Activated T-cell treated with anti-CD3 and anti-CD28 coated beads, Interleukin-2, amount 50 U/mL, for 4 hours (primary cell): ENCODE results near the gene AHR. TPM values are rescaled to one million over a fixed set of nuclear protein-coding genes. Genes with fewer than 3 reads are reported as not detected.

Source experiments
- ATAC-seq, 2 donors: fragments of 200-7000 bp; cut with Tn5 transposase; one replicate each; pipeline ENCODE4 v1.10.0; 2021
- DNase-seq: peaks from one replicate; pipeline ENCODE4 v3.0.0-alpha.2; 2020
- H3K27me3 Mint-ChIP-seq: one replicate; pipeline ENCODE4 v1.8.0; 2021; ENCODE audit warnings: low read depth, mixed read lengths
- H3K36me3 Mint-ChIP-seq: one replicate; pipeline ENCODE4 v1.8.0; 2022; ENCODE audit warnings: mixed read lengths; ENCODE audit not compliant: insufficient read depth
- H3K4me1 Mint-ChIP-seq: one replicate; pipeline ENCODE4 v1.8.0; 2021; ENCODE audit warnings: low read depth, mixed read lengths
- H3K4me3 Mint-ChIP-seq: one replicate; pipeline ENCODE4 v1.8.0; 2021; ENCODE audit warnings: mild to moderate bottlenecking, moderate library complexity, mixed read lengths
- H3K9me3 Mint-ChIP-seq: one replicate; pipeline ENCODE4 v1.8.0; 2021; ENCODE audit warnings: mixed read lengths
- total RNA-seq, 3 donors: library from RNA; stranded (reverse); gene quantifications; one replicate each; pipeline ENCODE4 v1.2.1, GENCODE V29; 2021

AHR gene
- total RNA-seq, 3 donors from 2014 or later, result 41.9 to 60.0 (median 46.6) TPM

GRCh38 chr7:17298840-17299482, 509 bp downstream of the AHR start:
- Mint-ChIP-seq H3K27me3 (no peaks in the 10 kb centered on the region), H3K4me3 (peak overlapping the region; percentile 96), H3K36me3 (peaks cover 4% of the 10 kb centered on the region), H3K4me1 (peaks cover 30% of the 10 kb centered on the region), H3K9me3 (peaks cover 7% of the 10 kb centered on the region)
- ATAC-seq (peak; percentile 58 to 60), DNase-seq (peak; percentile 51)

- peaks cover 7% of the 10 kb centered on the region for H3K9me3 Mint-ChIP-seq
- peak; percentile 7 to 9 for ATAC-seq
- H3K36me3 Mint-ChIP-seq, result peaks cover 4% of the 10 kb centered on the region
- peaks cover 35% of the 10 kb centered on the region for H3K4me1 Mint-ChIP-seq
- DNase-seq, result no peak
- H3K4me3 Mint-ChIP-seq, result peak overlapping the region; percentile 96
- H3K27me3 Mint-ChIP-seq, result no peaks in the 10 kb centered on the region
Measured at GRCh38 chr7:17299483-17299991, 1.1 kb downstream of the AHR start.

- Mint-ChIP-seq H3K4me1 (peaks cover 40% of the 10 kb centered on the region), H3K27me3 (no peaks in the 10 kb centered on the region), H3K9me3 (peaks cover 7% of the 10 kb centered on the region), H3K36me3 (peaks cover 4% of the 10 kb centered on the region), H3K4me3 (peak overlapping the region; percentile 96)
- ATAC-seq, result no peak
- DNase-seq, result no peak
Measured at GRCh38 chr7:17300012-17300411, 1.6 kb downstream of the AHR start.

- Mint-ChIP-seq H3K36me3 (peaks cover 7% of the 10 kb centered on the region), H3K4me3 (peak overlapping the region; percentile 96), H3K27me3 (no peaks in the 10 kb centered on the region), H3K4me1 (peaks cover 44% of the 10 kb centered on the region), H3K9me3 (peaks cover 7% of the 10 kb centered on the region)
- ATAC-seq, result no peak
- DNase-seq, result no peak
Measured at GRCh38 chr7:17300437-17300836, 2.0 kb downstream of the AHR start.

- peaks cover 7% of the 10 kb centered on the region for H3K36me3 Mint-ChIP-seq
- ATAC-seq (no peak), DNase-seq (peak; percentile 42)
- H3K4me1 Mint-ChIP-seq, result peaks cover 50% of the 10 kb centered on the region
- H3K27me3 Mint-ChIP-seq, result no peaks in the 10 kb centered on the region
- H3K9me3 Mint-ChIP-seq, result peaks cover 7% of the 10 kb centered on the region
- peak overlapping the region; percentile 73 for H3K4me3 Mint-ChIP-seq
Measured at GRCh38 chr7:17301471-17302456, 3.3 kb downstream of the AHR start.

- DNase-seq (no peak), ATAC-seq (no peak)
- Mint-ChIP-seq H3K4me3 (peak overlapping the region; percentile 73), H3K9me3 (peaks cover 6% of the 10 kb centered on the region), H3K27me3 (no peaks in the 10 kb centered on the region), H3K36me3 (peaks cover 5% of the 10 kb centered on the region), H3K4me1 (peaks cover 41% of the 10 kb centered on the region)
Measured at GRCh38 chr7:17302575-17303142, 4.2 kb downstream of the AHR start.

- DNase-seq, result no peak
- ATAC-seq, result peak; percentile 83 to 85
- H3K9me3 Mint-ChIP-seq, result no peaks in the 10 kb centered on the region
Measured at GRCh38 chr7:17304926-17305325, 6.5 kb downstream of the AHR start.

GRCh38 chr7:17305387-17306171, 7.1 kb downstream of the AHR start:
- DNase-seq (no peak), ATAC-seq (peak; percentile 40 to 46)
- no peaks in the 10 kb centered on the region for H3K27me3 Mint-ChIP-seq
- H3K36me3 Mint-ChIP-seq, result peaks cover 6% of the 10 kb centered on the region
- peak overlapping the region; percentile 51 for H3K4me3 Mint-ChIP-seq
- no peaks in the 10 kb centered on the region for H3K9me3 Mint-ChIP-seq
- H3K4me1 Mint-ChIP-seq, result peaks cover 38% of the 10 kb centered on the region

More at GRCh38 chr7:17304926-17305325, 6.5 kb downstream of the AHR start:
- H3K4me3 Mint-ChIP-seq, result peak overlapping the region; percentile 51
- H3K27me3 Mint-ChIP-seq, result no peaks in the 10 kb centered on the region
- peaks cover 6% of the 10 kb centered on the region for H3K36me3 Mint-ChIP-seq
- H3K4me1 Mint-ChIP-seq, result peaks cover 41% of the 10 kb centered on the region

- Mint-ChIP-seq H3K27me3 (no peaks in the 10 kb centered on the region), H3K36me3 (peaks cover 11% of the 10 kb centered on the region), H3K9me3 (no peaks in the 10 kb centered on the region), H3K4me3 (no peak overlapping the region), H3K4me1 (peaks cover 38% of the 10 kb centered on the region)
- no peak for ATAC-seq
- no peak for DNase-seq
Measured at GRCh38 chr7:17307000-17307399, 8.5 kb downstream of the AHR start.

GRCh38 chr7:17307558-17307957, 9.1 kb downstream of the AHR start:
- ATAC-seq (no peak), DNase-seq (no peak)
- Mint-ChIP-seq H3K36me3 (peaks cover 12% of the 10 kb centered on the region), H3K4me1 (peaks cover 36% of the 10 kb centered on the region), H3K27me3 (no peaks in the 10 kb centered on the region), H3K4me3 (no peak overlapping the region), H3K9me3 (no peaks in the 10 kb centered on the region)

GRCh38 chr7:17307969-17308648, 9.7 kb downstream of the AHR start:
- H3K27me3 Mint-ChIP-seq, result no peaks in the 10 kb centered on the region
- H3K4me3 Mint-ChIP-seq, result no peak overlapping the region
- H3K9me3 Mint-ChIP-seq, result no peaks in the 10 kb centered on the region
- H3K36me3 Mint-ChIP-seq, result peaks cover 18% of the 10 kb centered on the region
- peaks cover 35% of the 10 kb centered on the region for H3K4me1 Mint-ChIP-seq
- ATAC-seq (no peak), DNase-seq (no peak)

- Mint-ChIP-seq H3K9me3 (no peaks in the 10 kb centered on the region), H3K4me1 (peaks cover 15% of the 10 kb centered on the region), H3K36me3 (peaks cover 23% of the 10 kb centered on the region), H3K27me3 (no peaks in the 10 kb centered on the region), H3K4me3 (no peak overlapping the region)
- DNase-seq, result no peak
- ATAC-seq, result no peak
Measured at GRCh38 chr7:17311194-17311593, 12.7 kb downstream of the AHR start.

GRCh38 chr7:17311952-17312351, 13.5 kb downstream of the AHR start:
- ATAC-seq (no peak), DNase-seq (no peak)
- no peaks in the 10 kb centered on the region for H3K27me3 Mint-ChIP-seq
- no peak overlapping the region for H3K4me3 Mint-ChIP-seq
- H3K4me1 Mint-ChIP-seq, result peaks cover 19% of the 10 kb centered on the region
- peaks cover 29% of the 10 kb centered on the region for H3K36me3 Mint-ChIP-seq
- H3K9me3 Mint-ChIP-seq, result no peaks in the 10 kb centered on the region
